ENCODE measurements around the gene UBE2F.

UBE2F gene

GRCh38 chr2:238082827-238083226 lies 116.0 kb downstream of the UBE2F start:
- H3K36me3 ChIP-seq (ENCODE audit: control insufficient read depth, insufficient read depth, low read length): no peaks in the 10 kb centered on the region
- no peak overlapping the region for H3K9ac ChIP-seq (ENCODE audit: low read length)
- H3K27ac ChIP-seq (ENCODE audit: low read depth, low read length): no peak overlapping the region
- H3K4me1 ChIP-seq (ENCODE audit: control insufficient read depth, insufficient read depth, low read length): no peaks in the 10 kb centered on the region
- no peak overlapping the region for H3K4me3 ChIP-seq (ENCODE audit: low read length)
- H3K27me3 ChIP-seq (ENCODE audit: control insufficient read depth, insufficient read depth, low read length): no peaks in the 10 kb centered on the region

GRCh38 chr2:238083919-238084318 lies 117.1 kb downstream of the UBE2F start:
- Histone ChIP-seq H3K36me3 (ENCODE audit: control insufficient read depth, insufficient read depth, low read length) (no peaks in the 10 kb centered on the region), H3K4me1 (ENCODE audit: control insufficient read depth, insufficient read depth, low read length) (no peaks in the 10 kb centered on the region), H3K27me3 (ENCODE audit: control insufficient read depth, insufficient read depth, low read length) (no peaks in the 10 kb centered on the region), H3K27ac (ENCODE audit: low read depth, low read length) (no peak overlapping the region), H3K4me3 (ENCODE audit: low read length) (no peak overlapping the region), H3K9ac (ENCODE audit: low read length) (no peak overlapping the region)

GRCh38 chr2:238084761-238085160 lies 117.9 kb downstream of the UBE2F start:
- Histone ChIP-seq H3K4me1 (ENCODE audit: control insufficient read depth, insufficient read depth, low read length) (no peaks in the 10 kb centered on the region), H3K9ac (ENCODE audit: low read length) (no peak overlapping the region), H3K4me3 (ENCODE audit: low read length) (no peak overlapping the region), H3K36me3 (ENCODE audit: control insufficient read depth, insufficient read depth, low read length) (no peaks in the 10 kb centered on the region), H3K27me3 (ENCODE audit: control insufficient read depth, insufficient read depth, low read length) (no peaks in the 10 kb centered on the region), H3K27ac (ENCODE audit: low read depth, low read length) (no peak overlapping the region)

GRCh38 chr2:238085899-238086298 lies 119.1 kb downstream of the UBE2F start:
- no peak overlapping the region for H3K27ac ChIP-seq (ENCODE audit: low read depth, low read length)
- no peaks in the 10 kb centered on the region for H3K27me3 ChIP-seq (ENCODE audit: control insufficient read depth, insufficient read depth, low read length)
- H3K4me3 ChIP-seq (ENCODE audit: low read length): no peak overlapping the region
- no peaks in the 10 kb centered on the region for H3K4me1 ChIP-seq (ENCODE audit: control insufficient read depth, insufficient read depth, low read length)
- H3K9ac ChIP-seq (ENCODE audit: low read length): no peak overlapping the region
- no peaks in the 10 kb centered on the region for H3K36me3 ChIP-seq (ENCODE audit: control insufficient read depth, insufficient read depth, low read length)

- Histone ChIP-seq H3K36me3 (ENCODE audit: control insufficient read depth, insufficient read depth, low read length) (peaks cover 4% of the 10 kb centered on the region), H3K27ac (ENCODE audit: low read depth, low read length) (no peak overlapping the region), H3K27me3 (ENCODE audit: control insufficient read depth, insufficient read depth, low read length) (no peaks in the 10 kb centered on the region), H3K4me3 (ENCODE audit: low read length) (no peak overlapping the region), H3K4me1 (ENCODE audit: control insufficient read depth, insufficient read depth, low read length) (no peaks in the 10 kb centered on the region), H3K9ac (ENCODE audit: low read length) (no peak overlapping the region)
Observed at GRCh38 chr2:238087211-238087610, 120.4 kb downstream of the UBE2F start.

GRCh38 chr2:238090887-238091286 lies 124.1 kb downstream of the UBE2F start:
- Histone ChIP-seq H3K36me3 (ENCODE audit: control insufficient read depth, insufficient read depth, low read length) (peaks cover 4% of the 10 kb centered on the region), H3K27ac (ENCODE audit: low read depth, low read length) (no peak overlapping the region), H3K4me1 (ENCODE audit: control insufficient read depth, insufficient read depth, low read length) (no peaks in the 10 kb centered on the region), H3K27me3 (ENCODE audit: control insufficient read depth, insufficient read depth, low read length) (no peaks in the 10 kb centered on the region), H3K4me3 (ENCODE audit: low read length) (no peak overlapping the region), H3K9ac (ENCODE audit: low read length) (no peak overlapping the region)

- Histone ChIP-seq H3K4me1 (ENCODE audit: control insufficient read depth, insufficient read depth, low read length) (no peaks in the 10 kb centered on the region), H3K27ac (ENCODE audit: low read depth, low read length) (no peak overlapping the region), H3K4me3 (ENCODE audit: low read length) (no peak overlapping the region), H3K9ac (ENCODE audit: low read length) (no peak overlapping the region), H3K36me3 (ENCODE audit: control insufficient read depth, insufficient read depth, low read length) (peaks cover 4% of the 10 kb centered on the region), H3K27me3 (ENCODE audit: control insufficient read depth, insufficient read depth, low read length) (no peaks in the 10 kb centered on the region)
Observed at GRCh38 chr2:238091436-238092060, 124.7 kb downstream of the UBE2F start.
